LNCaP clone FGC (cell line): ENCODE results near the gene ARR3.
"Not testable (repeated sequence)": the region's sequence is repeated elsewhere in the genome, so short reads cannot be mapped to it uniquely, and the experiment has no call there.

Experiments
- DNase-seq: peaks from one replicate; pipeline ENCODE4 v3.0.0-alpha.2; 2011; ENCODE audit warnings: low read depth
- H3K4me3 ChIP-seq: 2 replicates; pipeline ENCODE4 v1.5.1; 2011; ENCODE audit warnings: mild to moderate bottlenecking, low read depth, low read length, control low read depth
- CTCF ChIP-seq: IDR thresholded peaks from 2 replicates; pipeline ENCODE4 v1.5.1; 2012; ENCODE audit warnings: mild to moderate bottlenecking; ENCODE audit not compliant: control insufficient read depth, insufficient read depth; ENCODE audit errors: extremely low read depth

Gene ARR3

DNA sequence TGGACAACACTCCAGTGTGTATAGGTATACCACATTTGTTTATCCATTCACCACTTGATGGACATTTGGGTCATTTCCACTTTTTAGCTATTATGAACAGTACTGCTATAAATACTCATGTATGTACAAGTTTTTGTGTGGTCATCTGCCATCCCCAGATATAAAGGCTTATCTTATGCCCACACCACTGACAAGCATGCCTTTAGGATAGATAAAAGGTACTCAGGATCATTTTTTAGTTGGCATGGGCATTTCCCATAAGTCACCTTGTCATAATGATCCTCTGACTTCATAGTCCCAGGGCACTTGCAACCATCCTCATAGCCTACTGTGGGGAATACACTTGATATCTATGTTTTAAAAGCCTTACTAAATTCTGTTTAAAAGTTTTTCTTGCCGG, 27.4 kb upstream of the ARR3 start:
- no peak for DNase-seq
- H3K4me3 ChIP-seq: no peak overlapping the region
- no peak for TF ChIP-seq CTCF

GRCh38 chrX:70241501-70241900, 26.6 kb upstream of the ARR3 start:
- no peak for TF ChIP-seq CTCF
- DNase-seq: no peak
- H3K4me3 ChIP-seq: no peak overlapping the region

DNA sequence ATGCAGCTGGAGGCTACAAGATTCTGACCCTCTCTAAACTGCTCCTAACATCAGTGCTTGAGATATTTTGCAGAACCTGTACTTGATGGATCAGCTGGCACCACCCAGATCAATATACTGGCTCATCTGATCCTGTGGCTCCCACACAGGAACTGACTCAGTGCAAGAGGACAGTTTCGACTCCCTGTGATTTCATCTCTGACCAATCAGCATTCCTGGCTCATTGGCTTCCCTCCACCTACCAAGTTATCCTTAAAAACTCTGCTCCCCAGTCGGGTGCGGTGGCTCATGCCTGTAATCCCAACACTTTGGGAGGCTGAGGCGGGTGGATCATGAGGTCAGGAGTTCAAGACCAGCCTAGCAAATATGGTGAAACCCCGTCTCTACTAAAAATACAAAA, 24.5 kb upstream of the ARR3 start:
- DNase-seq, H3K4me3 ChIP-seq: not testable (repeated sequence)

DNA sequence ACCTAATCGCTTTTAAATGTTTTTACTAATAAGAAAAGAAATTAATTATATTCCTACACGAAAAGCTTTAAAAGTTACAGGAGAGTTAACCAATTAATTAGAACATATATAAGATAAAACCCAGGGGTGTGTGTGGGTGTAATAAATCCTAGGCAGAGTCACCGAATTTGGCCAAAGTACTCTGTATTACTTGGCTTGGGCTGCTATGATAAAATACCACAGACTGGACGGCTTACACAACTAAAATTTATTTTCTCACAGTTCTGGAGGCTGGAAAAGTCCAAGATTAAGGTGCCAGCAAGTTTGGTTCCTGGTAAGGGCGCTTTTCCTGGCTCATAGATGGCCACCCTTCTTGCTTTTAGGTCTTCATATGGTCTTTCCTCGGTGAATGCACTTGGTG, 23.3 kb upstream of the ARR3 start:
- no peak for DNase-seq
- no peak overlapping the region for H3K4me3 ChIP-seq
- TF ChIP-seq CTCF: no peak

GRCh38 chrX:70247252-70247651, 20.9 kb upstream of the ARR3 start:
- no peak overlapping the region for H3K4me3 ChIP-seq
- peak; percentile 35 for DNase-seq
- no peak for TF ChIP-seq CTCF

GRCh38 chrX:70252491-70252890, 15.6 kb upstream of the ARR3 start:
- no peak overlapping the region for H3K4me3 ChIP-seq
- DNase-seq: no peak
- TF ChIP-seq CTCF: no peak

DNA sequence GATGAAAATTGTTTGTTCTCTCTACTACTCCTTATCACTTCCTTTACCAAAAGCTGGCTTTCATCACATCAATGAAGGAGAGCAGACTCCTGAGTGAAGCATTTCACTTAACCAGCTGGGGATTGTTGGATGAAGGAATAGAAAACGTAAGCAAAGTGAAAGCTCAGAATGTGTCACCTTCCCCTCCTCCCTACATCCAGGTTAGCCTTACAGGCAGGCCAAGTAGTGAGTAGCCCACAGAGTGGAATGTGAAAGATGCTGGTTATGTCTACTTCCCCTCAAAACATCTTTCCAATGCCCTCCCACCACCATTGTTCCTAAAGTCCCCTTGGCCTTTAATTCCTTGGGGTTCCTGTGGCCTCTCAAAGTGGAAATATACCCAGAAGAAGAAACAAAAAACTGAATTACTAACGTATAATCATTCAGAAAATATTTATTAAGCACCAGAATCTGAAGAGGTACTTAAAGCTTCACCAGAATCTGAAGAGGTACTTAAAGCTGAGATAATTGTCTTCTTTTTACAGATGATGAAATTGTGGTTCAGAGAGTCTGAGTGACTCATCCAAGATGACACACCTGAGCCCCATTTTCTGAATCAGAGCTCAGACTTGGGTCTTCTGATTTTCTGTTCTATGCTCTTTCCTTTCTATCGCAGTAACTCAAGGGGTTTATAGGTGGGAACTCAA, 14.6 kb upstream of the ARR3 start:
- DNase-seq: no peak
- no peak for TF ChIP-seq CTCF
- H3K4me3 ChIP-seq: no peak overlapping the region
